Muscle of leg (tissue), 11 donors: ENCODE data around the gene SDCCAG8. TPM values are rescaled to one million over a fixed set of nuclear protein-coding genes. Genes with fewer than 3 reads are reported as not detected.
A peak's percentile ranks its signal among the peaks of the same experiment; 100 is the strongest.

Source experiments
- DNase-seq: peaks from one replicate; pipeline ENCODE4 v3.0.0; 2013
- H3K27ac ChIP-seq: one replicate; pipeline ENCODE4 v1.5.1; 2013; ENCODE audit warnings: mild to moderate bottlenecking, low read length, control low read depth
- H3K27me3 ChIP-seq: one replicate; pipeline ENCODE4 v1.6.1; 2013; ENCODE audit warnings: low read length; ENCODE audit not compliant: control insufficient read depth, insufficient read depth
- H3K36me3 ChIP-seq: one replicate; pipeline ENCODE4 v1.6.1; 2013; ENCODE audit warnings: low read length; ENCODE audit not compliant: control insufficient read depth, insufficient read depth
- H3K4me1 ChIP-seq: one replicate; pipeline ENCODE4 v1.6.1; 2013; ENCODE audit warnings: low read length; ENCODE audit not compliant: control insufficient read depth, insufficient read depth
- H3K4me3 ChIP-seq: one replicate; pipeline ENCODE4 v1.5.1; 2013; ENCODE audit warnings: low read length, control low read depth
- H3K9me3 ChIP-seq: replicated peaks from 2 replicates; pipeline ENCODE4 v1.6.1; 2013; ENCODE audit warnings: low read depth, low read length; ENCODE audit not compliant: control insufficient read depth
- WGBS: methylation state at CpG from one replicate; pipeline ENCODE4 v1.1.5; 2013; ENCODE audit warnings: missing lambda C conversion rate; ENCODE audit not compliant: insufficient coverage; 5-methylcytosine and 5-hydroxymethylcytosine counted together
- polyA plus RNA-seq, 8 donors: library from polyadenylated mRNA; unstranded; fragments of 120-200 nt; gene quantifications; one replicate each; pipeline versions ENCODE4 v1.2.1 to v1.2.3, GENCODE V29; 2013; ENCODE audit warnings: inconsistent platforms in 1 of 8, low replicate concordance in 1 of 8; ENCODE audit not compliant: insufficient read length in 8 of 8, insufficient read depth in 1 of 8
- total RNA-seq: library from RNA; stranded (reverse); fragments of 120-200 nt; gene quantifications from one replicate; pipeline ENCODE4 v1.2.4, GENCODE V29; 2013

SDCCAG8 gene
- total and polyA plus RNA-seq, 9 donors: 19.1 to 29.9 (median 23.0) TPM

DNA sequence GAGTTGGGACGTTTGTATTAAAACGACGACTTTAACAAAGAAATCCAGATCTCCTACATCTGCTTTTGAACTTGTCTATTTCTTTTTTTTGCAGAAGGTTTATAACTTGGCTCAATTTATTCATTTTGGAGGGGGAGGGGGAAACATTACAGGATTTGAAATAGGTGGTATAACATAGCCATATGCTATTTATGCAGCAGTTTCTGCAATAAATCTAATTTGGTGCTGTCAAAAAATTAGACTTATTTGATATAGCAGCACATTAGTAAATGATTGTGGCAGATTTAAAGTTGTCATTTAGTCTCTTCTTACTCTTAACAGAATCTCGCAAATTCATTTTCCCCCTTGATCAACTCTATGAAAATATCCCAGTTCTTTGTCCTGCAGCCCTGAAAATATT lies 138.2 kb downstream of the SDCCAG8 start:
- no peaks in the 10 kb centered on the region for H3K27me3 ChIP-seq
- no peak overlapping the region for H3K4me3 ChIP-seq
- no peaks in the 10 kb centered on the region for H3K36me3 ChIP-seq
- no peak for DNase-seq
- no peak overlapping the region for H3K27ac ChIP-seq
- H3K4me1 ChIP-seq: peaks cover 3% of the 10 kb centered on the region
- no peaks in the 10 kb centered on the region for H3K9me3 ChIP-seq
- no CpG with 5 or more reads among the region's 4 CpGs for whole genome bisulfite sequencing

DNA sequence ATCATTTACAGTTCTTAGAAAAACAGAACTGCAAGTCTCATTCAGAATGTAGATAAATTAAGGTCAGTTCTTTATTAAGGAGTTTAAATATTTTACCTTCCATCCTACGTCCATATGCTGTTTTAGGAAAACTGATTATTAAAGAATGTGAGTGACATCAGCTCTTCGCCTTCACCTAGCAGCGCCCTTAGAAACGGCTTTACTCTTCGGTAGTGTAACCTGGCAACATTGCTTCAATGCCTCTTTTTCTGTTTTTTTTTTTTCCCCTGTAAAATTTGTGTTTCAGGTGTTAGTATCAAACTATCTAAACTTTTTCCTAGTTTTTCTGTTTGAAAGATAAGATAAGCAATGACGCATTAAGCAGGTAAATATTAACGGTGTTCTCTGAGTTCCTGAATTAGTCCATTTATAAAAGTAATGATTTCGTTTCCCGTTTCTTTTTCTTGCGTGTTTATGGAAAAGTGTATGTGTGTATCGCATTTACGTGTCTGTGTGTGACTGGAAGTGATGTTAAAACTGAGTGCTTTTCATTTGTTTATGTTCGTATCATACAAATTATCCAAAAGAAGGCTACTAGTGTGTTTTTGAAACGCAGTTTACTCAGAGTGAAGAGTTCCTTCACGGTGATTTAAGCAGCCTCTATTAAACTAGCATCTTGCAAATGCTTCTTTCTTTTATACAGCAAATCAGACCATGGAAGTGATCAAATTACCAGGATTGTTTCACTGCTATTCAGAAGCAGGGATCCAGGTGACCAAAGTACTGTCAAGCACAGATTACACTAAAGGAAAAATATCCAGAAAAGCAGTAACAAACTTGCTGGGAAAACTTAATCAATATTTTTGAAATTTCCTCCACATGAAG lies 139.0 kb downstream of the SDCCAG8 start:
- H3K9me3 ChIP-seq: no peaks in the 10 kb centered on the region
- no peak overlapping the region for H3K27ac ChIP-seq
- no peak overlapping the region for H3K4me3 ChIP-seq
- H3K27me3 ChIP-seq: no peaks in the 10 kb centered on the region
- H3K4me1 ChIP-seq: peaks cover 3% of the 10 kb centered on the region
- no peaks in the 10 kb centered on the region for H3K36me3 ChIP-seq
- peak; percentile 16 for DNase-seq
- 20% methylated on average over 1 of the region's 15 CpGs for WGBS

DNA sequence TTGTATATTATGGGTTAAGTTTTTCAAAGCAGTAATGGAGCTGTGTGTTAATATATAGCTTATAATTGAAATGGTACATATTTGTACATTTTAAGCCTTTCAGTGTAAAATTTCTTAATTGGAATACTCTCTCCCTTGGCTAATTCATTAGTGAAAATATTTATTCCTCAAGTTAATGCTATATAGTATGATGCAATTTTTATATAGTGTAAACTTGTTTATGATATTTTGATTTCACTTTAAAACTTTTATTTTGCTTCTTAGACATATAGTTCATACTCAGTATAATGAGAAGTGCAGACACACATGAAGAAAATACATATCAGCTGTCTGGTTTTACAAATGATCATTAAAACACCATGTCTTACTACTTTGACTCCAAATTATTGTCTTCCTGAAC lies 140.6 kb downstream of the SDCCAG8 start:
- Histone ChIP-seq H3K9me3 (no peaks in the 10 kb centered on the region), H3K27me3 (no peaks in the 10 kb centered on the region), H3K27ac (no peak overlapping the region), H3K36me3 (no peaks in the 10 kb centered on the region), H3K4me3 (no peak overlapping the region), H3K4me1 (no peaks in the 10 kb centered on the region)
- DNase-seq: no peak

DNA sequence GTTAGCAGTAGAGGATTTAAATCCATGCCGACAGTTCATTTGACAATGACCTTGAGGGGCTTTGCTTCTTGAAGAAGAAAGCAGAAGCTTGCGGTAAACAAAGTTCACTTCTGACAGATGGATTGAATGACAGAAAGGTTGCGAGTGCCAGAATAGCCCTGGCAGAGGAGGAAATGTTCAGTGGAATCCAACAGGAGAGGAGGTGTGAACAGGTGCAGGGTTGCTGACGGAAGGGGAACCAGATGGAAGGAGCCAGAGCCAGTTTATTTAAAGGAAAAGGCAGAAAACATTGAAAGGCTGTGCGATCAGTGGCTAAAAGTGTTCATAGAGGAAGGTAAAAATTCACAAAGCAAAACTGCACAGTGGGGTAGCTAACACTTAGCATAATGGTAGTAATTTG lies 141.0 kb downstream of the SDCCAG8 start:
- H3K4me3 ChIP-seq: no peak overlapping the region
- WGBS: 75% methylated on average over 5 of the region's 5 CpGs
- H3K36me3 ChIP-seq: no peaks in the 10 kb centered on the region
- H3K9me3 ChIP-seq: no peaks in the 10 kb centered on the region
- H3K27me3 ChIP-seq: no peaks in the 10 kb centered on the region
- peak; percentile 55 for DNase-seq
- peak overlapping the region; percentile 51 for H3K27ac ChIP-seq
- no peaks in the 10 kb centered on the region for H3K4me1 ChIP-seq

DNA sequence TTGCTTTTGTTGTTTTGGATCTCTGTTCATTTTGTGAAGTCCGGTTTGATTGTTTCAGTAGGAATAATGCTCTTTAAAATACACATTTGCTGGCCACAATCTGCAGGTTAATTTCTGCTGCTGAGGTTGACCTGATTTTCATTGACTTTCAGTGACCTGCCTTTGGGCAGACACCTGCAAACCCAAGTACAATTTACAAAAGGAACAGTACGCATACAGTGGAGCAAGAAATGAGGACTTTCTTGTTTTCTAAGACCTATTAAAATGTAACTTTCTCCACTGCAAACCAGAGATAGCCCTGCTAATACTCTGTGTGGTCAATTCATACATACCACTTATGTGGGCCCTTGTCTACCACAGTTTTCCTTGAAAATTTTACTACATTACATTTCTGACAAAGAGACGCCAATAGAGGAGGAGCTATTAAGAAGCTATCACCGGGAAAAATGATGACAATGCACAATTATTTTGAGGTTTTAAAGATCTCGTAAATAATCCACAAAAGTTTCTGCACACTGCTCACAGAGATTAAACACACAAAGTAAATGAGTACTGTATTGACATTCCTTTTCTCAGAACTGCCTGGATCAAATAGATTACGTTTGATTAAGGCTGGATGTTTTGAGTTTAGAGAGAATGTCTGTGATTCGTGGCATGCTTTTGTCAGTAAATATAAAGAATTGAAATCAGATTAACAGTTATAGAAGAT lies 141.9 kb downstream of the SDCCAG8 start:
- H3K27me3 ChIP-seq: no peaks in the 10 kb centered on the region
- no peak overlapping the region for H3K4me3 ChIP-seq
- H3K9me3 ChIP-seq: no peaks in the 10 kb centered on the region
- no peaks in the 10 kb centered on the region for H3K36me3 ChIP-seq
- DNase-seq: no peak
- WGBS: no CpG with 5 or more reads among the region's 7 CpGs
- H3K4me1 ChIP-seq: no peaks in the 10 kb centered on the region
- H3K27ac ChIP-seq: no peak overlapping the region

DNA sequence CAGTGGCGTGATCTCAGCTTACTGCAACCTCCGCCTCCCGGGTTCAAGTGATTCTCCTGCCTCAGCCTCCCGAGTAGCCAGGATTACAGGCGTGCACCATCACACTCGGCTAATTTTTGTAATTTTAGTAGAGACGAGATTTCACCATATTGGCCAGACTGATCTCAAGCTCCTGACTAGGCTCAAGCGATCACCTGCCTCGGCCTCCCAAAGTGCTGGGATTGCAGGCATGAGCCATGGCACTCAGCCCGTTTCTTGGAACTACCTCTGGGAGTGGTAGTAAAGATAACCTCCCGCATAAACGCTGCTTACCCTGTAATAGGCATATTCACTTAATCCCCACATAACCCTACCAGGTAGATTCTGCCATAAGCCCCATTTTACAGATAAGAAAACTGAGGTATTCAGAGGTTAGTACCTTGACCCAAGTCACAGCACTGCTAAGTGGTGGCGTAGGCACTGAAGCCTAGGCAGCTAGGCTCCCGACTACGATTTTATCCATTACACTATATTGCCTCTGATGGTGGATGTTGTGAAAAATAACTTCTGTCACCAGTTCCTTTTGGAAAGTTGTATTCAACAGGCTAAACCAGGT lies 143.8 kb downstream of the SDCCAG8 start:
- Histone ChIP-seq H3K36me3 (peaks cover 5% of the 10 kb centered on the region), H3K4me1 (no peaks in the 10 kb centered on the region), H3K27me3 (no peaks in the 10 kb centered on the region), H3K4me3 (no peak overlapping the region), H3K9me3 (no peaks in the 10 kb centered on the region), H3K27ac (no peak overlapping the region)
- 96% methylated on average over 6 of the region's 15 CpGs for WGBS
- no peak for DNase-seq

DNA sequence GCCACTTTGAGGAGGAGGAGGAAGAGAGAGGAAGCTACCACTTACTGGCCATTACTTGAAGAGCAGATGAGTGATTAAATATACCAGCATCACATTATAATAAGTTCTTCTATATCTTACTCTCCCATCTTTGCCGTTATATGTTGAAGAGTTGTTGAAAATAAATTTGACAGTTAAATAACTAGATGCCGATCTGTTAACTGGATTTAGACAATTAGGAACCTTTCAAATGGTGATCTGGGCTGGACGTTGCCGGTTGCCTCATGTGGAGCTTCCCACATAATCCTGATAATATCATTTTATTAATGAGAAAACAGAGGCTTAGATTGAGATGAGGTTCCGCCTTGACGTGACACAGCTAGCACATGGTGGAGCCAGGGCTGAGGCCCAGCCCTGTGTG lies 147.0 kb downstream of the SDCCAG8 start:
- DNase-seq: no peak
- Histone ChIP-seq H3K36me3 (peaks cover 5% of the 10 kb centered on the region), H3K9me3 (no peaks in the 10 kb centered on the region), H3K4me1 (no peaks in the 10 kb centered on the region), H3K27me3 (no peaks in the 10 kb centered on the region), H3K27ac (no peak overlapping the region), H3K4me3 (no peak overlapping the region)
- WGBS: no CpG with 5 or more reads among the region's 6 CpGs

DNA sequence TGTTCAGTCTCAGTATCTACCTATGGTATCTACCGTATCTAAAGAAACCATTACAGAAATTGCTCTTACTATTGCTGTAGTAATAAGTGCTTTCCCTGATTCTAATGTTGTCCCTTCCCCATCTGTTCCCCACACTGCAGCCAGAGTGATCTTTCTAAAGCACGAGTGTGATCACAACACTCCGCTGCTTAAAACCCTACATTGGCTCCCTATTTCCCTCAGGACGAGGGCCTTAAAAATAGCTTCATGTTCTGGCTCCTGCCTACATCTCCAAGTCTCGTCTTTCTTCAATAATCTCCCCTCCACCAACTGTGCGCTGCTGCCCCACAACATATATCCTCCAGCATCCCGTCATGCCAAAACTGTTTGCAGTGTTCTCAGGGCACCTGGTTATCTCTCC lies 150.6 kb downstream of the SDCCAG8 start:
- no peak overlapping the region for H3K4me3 ChIP-seq
- 76% methylated on average over 5 of the region's 7 CpGs for WGBS
- H3K4me1 ChIP-seq: no peaks in the 10 kb centered on the region
- peaks cover 5% of the 10 kb centered on the region for H3K36me3 ChIP-seq
- no peak for DNase-seq
- no peak overlapping the region for H3K27ac ChIP-seq
- H3K9me3 ChIP-seq: no peaks in the 10 kb centered on the region
- H3K27me3 ChIP-seq: no peaks in the 10 kb centered on the region

DNA sequence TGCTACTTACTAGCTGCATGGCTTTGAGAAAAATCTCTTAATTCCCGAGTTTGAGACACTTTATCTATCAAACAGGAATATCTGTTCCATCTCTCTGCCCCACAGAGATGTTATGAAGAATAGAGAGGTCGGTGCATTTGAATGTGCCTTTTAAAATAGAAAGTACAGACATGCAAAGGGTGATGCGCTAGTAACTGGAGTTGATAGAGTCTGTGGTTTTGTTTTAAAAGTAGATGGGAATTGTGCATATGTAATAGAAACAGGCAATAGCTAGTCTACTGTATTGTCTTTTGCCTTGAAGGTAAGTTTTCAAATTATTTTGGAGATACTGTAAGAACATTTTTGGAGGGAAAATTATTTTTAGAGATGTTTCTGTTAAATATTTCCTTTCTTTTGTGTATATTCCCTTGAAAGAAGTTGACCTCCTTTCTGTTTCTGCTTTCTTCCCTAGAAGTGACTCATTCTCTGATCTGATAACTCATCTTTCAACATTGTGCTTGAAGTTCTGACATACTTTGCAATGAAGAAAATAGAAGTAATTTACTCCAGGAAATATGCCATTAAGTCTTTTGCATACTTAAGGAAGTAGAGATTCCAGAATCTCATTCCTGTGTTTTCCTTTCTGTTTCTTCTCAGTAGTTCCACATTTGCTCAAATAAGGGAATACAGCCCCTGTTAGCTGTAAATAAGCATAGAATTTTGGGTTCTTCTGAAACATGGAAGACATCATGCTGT lies 151.6 kb downstream of the SDCCAG8 start:
- no peak for DNase-seq
- H3K9me3 ChIP-seq: no peaks in the 10 kb centered on the region
- no peak overlapping the region for H3K4me3 ChIP-seq
- H3K27ac ChIP-seq: no peak overlapping the region
- H3K27me3 ChIP-seq: no peaks in the 10 kb centered on the region
- H3K36me3 ChIP-seq: peaks cover 5% of the 10 kb centered on the region
- WGBS: 87% methylated on average over 2 of the region's 3 CpGs
- H3K4me1 ChIP-seq: no peaks in the 10 kb centered on the region

DNA sequence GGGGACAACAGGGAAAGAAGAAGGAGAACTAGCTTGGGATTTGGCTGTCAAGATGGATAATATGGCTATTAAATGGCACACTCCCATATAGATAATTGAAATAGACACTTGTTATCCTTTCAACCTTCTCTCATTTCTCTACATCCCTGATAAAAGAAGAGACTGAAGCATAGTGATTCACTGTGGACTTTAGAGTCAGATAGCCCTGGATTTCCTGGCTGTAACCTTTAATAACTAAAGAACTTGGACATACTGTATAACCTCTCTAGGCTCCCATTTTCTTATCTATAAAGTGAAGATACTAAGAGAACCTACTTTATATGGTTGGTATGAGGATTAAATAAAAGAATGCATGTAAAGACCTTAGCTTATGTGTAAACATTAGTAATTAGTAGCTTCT lies 152.6 kb downstream of the SDCCAG8 start:
- Histone ChIP-seq H3K36me3 (peaks cover 5% of the 10 kb centered on the region), H3K4me3 (no peak overlapping the region), H3K27ac (no peak overlapping the region)

More for the DNA sequence above, 152.6 kb downstream of the SDCCAG8 start:
- DNase-seq: no peak
- no peaks in the 10 kb centered on the region for H3K9me3 ChIP-seq
- no peaks in the 10 kb centered on the region for H3K27me3 ChIP-seq
- no peaks in the 10 kb centered on the region for H3K4me1 ChIP-seq
